NOMO-1 (cell line): Measurements from ENCODE around the gene PPIB.

Experiments used
- DNase-seq, 2 experiments: peaks; one replicate each; lab custom pipeline; 2025; ENCODE audit not compliant: unreplicated experiment in 2 of 2; lab: John Stamatoyannopoulos, UW

The PPIB gene

DNA sequence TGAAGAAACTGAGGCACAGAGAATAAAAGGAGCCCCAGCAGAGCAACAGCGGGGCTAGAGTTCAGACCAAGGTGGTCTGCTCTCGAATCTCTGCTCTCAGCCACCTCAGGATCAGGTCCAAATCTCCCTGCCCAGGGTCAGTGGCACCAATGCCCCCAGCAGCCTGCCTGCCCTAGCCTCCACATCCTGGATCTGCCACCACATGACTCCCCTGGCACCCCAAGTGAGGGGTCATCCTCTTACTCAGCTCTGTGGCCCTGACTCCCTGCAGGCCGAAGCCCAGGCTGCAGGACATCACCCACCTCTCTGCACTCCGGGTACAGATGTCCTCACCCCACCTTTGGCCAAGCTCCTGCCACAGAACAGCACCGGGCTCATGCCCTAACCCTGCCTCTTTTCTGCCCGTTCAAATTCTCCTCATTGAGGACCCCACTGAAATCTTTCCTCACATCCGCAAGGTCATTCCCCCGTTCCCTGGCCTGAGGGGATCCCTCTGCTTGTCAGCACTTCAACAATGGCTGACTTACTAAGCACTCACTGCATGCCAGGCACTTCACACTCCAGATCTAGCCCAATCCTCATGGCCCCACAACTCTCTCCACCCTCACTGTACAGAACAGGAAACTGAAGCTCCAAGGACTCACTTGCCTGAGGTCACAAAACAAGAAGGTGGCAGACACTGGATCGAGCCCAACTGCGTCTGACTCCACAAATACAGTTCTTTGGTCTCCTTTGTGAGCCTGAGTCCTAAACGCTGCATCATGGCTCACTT is 4.3 kb downstream of the PPIB start:
- DNase-seq = no peak

DNA sequence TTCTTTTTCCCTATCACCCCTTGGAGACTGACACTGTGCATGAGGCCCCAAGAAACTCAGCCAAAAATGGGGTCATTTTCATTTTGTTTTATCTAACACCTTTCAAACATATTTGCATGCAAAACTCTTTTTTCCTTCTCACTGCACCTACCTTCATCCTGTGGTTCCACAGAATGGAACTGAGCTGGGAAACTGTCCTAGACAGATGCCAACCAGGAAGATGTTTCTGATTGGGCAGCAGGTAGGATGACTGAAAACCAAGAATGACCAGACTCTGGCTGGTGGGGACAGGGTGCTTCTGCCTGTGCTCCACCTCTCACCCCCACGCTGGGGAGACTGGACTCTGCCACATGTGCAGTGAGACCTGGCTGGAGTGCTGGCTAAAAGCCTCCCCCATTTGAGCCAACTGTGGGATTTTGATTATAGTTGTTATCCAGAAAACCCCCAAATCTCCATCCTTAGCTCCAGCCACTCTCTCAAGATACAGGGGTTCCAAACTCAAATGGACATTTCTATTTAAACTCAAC is 5.2 kb downstream of the PPIB start:
- no peak for DNase-seq

DNA sequence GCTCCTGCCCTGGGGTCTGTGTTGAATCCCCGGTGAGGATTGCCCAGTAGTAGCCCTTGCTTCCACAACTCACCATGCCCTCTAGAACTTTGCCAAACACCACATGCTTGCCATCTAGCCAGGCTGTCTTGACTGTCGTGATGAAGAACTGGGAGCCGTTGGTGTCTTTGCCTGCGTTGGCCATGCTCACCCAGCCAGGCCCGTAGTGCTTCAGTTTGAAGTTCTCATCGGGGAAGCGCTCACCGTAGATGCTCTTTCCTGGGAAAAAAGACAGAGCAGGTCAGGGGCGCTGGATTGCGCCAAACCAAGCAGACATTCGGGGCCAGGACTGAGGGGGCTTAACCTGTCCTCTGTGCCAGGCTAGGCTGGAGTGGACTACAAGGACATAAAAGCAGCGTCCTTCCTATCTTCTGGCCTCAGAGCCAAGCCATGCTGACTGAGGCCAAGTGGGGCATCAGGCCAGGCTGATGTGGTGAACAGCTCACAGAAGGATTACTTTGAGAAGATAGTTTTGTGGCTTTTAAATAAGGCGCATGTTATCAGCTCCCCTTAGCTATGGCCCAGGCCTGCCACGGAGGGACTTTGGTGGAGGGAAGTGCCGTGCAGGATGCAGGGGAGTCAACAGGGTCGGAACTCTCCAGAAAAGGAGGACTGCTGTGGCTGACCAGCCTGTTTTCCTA is 6.0 kb downstream of the PPIB start:
- no peak for DNase-seq

DNA sequence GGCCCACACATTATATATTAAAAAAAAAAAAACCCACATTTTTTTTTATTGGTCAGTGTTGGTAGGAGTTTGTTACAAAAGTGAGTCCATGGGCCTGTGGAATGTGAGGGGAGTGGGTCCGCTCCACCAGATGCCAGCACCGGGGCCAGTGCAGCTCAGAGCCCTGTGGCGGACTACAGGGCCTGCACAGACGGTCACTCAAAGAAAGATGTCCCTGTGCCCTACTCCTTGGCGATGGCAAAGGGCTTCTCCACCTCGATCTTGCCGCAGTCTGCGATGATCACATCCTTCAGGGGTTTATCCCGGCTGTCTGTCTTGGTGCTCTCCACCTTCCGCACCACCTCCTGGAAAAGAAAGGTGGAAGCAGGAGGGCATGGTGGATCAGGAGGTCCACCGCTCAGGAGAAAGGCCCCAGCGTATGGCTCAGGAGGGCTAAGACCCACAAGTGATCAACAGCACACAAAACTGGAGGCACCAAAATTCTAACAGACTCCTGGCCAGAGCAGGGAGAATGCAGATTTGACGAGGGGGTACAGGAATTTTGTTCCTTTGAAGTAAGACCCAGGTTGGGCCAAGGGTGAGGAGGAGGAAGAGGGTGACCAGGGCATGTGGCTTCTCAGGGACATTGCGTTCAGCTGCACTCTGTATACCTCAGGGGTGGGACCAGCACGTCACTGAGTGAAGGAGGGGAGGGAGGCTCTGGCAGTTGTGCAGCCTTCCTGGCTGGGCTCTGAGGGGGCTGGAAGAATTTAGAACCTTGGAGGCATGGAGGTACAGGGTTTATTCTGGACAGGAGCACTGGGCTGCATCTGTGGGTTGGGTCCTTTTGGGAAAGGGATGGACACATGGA is 6.8 kb downstream of the PPIB start:
- no peak for DNase-seq

DNA sequence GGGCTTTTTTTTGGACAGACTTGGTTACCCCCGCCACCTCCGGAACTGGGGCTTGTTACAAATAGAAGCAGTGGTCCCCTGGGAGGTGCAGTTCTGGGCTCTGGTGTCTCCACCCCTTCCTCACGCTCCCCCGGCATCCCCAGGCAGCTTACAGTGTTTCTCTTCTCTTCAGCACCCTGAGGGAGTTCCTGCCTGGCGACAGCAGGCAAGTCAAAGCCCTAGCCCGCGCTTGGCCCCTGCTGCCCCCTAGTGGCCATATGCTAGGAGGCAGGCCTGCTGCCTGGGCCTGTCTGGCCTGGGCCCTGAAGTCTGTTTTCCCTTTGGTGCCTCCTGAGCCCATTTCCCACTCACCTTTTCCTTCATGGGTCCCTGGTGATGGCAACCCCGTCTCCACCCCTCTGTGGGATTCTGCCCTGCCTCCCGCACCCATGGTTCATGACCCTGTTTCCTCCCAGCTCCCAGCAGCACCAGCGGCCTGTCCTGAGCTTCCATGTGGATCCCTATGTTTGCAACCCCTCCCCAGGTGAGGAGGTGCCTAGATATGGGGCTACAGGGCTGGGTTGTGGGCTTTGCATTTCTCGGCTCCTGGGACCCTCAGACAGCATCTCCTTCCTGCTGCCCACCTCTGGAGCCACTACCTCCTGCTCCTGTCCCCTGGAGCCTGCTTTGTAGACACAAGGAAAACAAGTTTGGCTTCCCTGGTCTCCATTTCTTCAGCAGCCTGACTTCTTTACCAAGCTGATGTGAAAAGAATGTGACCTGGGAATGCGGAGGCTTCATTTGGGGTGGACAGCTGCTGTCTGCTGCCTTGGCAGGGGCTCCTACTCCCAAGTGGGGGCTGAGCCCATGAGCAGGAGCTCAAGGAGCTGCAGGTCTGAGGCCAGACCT is 9.1 kb downstream of the PPIB start:
- peak; percentile 82 for DNase-seq

DNA sequence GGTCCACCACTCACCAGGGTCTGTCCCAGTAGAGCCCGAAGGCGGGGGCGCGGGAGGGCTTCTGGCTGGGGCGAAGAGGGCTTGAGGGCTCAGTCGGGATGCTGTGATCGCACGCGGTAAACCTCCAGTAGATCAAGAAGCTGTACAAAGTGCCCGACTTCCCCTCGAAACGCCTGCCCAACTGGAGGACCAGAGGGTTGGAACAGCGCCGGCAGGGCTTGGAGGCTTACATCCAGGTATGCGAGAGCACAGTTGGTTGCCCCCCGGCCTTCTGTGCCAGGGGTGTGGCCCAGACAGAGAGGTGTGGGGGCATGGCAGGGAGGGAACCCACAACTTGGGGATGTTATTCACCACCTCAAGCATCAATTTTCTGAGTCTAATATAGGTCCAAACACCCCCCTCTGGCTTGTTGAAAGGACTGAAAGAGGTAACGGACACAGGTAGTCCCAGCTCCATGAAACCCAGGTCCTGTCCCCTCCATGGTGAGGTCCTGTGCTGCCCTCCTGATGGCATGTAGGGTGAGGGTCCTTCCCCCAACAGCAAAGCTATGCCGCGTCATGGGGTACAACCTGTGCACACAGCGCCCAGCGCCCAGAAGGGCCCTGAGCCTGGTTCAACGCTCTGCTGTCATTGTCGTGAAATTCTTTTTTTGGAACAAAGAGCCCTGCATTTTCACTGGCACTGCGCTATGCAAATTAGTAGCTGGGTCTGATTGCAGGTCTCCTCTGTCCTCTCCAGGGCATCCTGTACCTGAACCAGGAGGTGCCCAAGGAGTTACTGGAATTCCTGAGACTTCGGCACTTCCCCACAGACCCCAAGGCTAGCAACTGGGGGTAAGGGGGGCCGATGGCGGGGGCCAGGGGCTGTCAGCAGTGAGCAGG is 10.1 kb downstream of the PPIB start:
- DNase-seq = no peak

DNA sequence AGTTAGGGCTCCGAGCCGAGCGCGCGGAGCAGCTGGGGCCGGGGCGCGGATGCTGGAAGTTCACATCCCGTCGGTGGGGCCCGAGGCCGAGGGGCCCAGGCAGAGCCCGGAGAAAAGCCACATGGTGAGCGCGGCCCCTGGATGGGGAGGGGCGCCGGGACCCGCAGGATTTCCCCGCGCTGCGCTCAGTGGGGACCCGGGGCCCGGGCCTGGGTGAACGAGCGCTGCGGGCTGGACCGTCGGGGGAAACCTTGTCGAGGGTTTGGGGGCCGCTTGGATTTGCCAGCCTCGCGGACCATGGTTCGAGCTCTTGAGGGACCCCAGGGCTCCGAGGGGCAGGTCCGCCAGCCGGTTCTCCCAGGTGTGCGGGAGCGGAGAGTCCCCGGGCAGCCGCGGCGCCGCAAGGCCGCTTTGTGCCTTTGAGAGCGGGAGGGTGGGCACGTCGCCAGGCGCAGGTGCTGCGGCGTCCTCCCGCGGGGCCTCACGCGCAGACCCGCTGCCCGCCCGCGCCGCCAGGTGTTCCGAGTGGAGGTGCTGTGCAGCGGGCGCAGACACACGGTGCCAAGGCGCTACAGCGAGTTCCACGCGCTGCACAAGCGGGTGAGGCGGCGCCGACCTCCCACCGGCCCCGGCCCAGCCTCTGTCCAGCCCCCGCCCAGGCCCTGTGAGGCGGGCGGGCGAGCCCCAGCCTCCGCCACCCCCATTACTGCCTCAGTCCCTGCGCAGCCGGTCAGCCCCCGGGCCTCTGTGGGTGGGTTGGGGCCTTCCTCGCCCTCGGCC is 10.9 kb downstream of the PPIB start, which contains the start of gene SNX22:
Gene SNX22 (plus strand): TSS at position 5 of the 780 bp plus-strand sequence. CDS start 45 bp downstream, at position 50.
- no peak for DNase-seq

DNA sequence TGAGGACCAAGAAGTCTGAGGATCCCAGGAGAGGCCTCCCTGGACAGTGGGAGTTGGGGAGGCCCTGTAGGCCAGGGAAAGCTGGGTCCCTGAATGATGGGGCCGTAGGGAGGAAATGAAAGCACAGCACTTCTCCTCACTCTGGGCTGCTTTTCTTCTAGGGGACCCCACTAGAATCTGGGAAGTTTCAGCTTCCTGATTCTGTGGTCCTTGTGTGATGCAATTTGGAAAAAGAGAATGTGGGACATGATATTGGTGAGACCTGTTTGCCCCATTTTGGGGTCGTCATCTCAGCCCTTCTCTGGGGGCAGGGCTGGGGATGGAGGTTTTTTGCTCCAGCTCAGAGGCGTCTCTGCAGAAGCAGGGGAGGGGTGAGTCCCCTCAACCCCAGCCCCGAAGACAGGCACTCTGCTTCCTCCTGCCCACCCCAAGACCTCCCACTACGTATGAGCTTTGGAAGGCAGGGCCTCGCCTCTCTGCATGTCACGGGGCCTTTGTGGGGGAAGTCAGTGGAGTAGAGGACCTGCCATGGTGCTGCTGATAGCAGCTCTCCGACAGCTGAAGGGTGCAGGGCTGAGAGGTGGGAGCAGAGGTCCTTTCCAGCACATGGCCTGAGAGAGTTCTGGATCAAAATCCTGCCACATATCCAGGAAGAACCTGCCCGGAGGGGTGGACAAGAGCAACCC is 12.8 kb downstream of the PPIB start:
- no peak for DNase-seq

DNA sequence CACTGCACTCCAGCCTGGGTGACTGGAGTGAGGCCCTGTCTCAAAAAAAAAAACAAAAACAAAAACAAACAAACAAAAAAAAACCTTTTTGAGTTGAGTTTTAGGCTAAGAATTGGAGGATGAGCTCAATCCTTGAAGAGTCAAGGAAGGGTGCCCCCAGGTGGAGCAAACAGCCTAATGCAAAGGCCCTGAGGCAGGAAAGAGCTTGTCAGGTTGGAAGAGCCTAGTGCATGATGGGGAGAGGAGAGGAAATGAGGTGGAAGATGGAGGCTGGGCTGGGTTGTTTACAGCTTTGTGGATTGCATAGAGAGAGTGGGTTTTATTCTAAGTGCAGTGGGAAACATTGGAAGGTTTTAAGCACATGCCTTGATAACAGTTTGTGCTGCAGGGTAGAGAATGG is 13.4 kb downstream of the PPIB start:
- peak; percentile 4 to 14 for DNase-seq

DNA sequence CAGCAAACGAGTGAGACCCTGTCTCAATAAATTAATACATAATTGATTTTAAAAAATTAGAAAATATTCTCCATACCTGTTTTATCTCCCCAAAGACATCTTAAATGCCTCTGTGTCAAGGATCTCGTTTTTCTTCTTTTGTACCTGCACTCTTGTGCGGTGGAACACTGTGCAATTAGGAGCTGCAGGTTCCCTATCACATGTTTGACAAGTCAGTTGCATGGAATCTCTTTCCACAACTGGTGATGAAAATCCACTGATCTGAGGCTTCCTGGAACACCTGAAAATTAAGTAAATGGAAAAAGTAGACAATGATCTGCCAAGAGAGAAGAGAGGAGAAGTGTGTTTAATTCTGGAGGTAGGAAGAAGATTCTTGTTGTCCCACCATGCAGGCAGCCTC is 14.2 kb downstream of the PPIB start:
- DNase-seq = no peak

DNA sequence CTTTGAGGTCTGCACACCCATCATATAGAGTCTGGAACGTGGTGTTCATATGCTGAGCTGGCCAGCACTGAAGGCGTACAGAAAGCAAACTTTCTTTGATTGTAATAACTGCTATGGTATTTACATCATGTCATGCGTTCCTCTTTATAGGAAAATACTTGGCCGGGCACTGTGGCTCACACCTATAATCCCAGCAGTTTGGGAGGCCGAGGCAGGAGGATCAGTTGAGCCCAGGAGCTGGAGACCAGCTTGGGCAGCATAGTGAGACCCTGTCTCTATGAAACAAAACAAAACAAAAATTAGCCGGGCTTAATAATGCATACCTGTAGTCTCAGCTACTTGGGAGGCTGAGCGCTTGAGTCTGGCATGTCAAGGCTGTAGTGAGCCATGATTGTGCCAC is 14.7 kb downstream of the PPIB start:
- DNase-seq = no peak

DNA sequence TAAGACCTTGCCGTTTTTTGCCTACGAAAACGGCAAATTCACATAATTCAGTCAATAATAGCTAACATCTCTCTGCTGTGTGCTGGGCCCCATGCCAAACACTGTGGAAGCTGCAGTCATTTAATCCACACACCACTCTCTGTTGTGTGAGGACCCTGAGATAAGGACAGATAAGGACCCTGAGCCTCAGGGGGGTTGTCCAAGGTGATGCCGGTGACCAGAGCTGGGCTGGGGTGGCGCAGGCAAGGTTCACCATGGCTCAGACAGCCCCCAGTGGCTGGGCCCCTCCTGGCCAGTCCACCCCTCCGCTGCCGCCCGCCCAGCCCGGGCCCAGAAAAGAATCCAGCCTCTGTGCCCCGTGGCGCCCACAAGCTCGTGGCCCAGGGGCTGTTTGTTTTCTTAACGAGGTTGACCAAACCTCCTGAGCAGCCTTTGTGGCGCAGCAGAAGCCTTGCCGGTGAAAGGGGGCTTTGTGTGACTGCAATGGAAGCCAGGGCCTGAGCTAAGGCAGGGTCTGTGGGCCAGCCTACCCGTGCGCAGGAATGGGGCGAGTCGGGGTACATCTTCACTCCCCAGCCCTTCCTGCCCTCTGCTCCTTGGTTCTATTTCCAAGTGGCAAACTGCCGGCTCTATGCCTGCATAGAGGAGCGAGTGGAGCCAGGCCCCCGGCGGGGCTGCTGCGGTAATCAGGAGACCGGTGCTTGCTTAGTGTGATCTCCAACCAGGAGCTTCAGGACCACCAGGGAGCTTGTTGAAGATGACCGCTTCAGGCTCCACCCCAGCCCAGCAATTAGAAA is 15.7 kb downstream of the PPIB start:
- DNase-seq = no peak

DNA sequence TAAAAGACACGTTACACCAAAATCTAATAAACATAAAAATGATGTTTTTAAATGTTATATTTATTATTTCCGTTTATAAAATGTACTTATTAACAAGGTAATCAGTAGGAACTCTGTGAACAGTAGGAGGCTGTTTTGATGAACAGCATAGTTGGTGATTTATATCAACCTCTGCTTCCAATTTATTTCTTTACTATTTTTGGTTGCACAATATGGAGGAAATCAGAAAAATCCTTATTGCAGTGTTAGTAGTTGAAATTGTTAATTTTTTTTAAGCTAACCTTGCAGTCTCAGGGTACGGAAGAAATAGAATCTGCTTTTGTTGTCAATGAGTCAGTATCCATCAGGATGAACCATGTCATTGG is 16.3 kb downstream of the PPIB start:
- no peak for DNase-seq

DNA sequence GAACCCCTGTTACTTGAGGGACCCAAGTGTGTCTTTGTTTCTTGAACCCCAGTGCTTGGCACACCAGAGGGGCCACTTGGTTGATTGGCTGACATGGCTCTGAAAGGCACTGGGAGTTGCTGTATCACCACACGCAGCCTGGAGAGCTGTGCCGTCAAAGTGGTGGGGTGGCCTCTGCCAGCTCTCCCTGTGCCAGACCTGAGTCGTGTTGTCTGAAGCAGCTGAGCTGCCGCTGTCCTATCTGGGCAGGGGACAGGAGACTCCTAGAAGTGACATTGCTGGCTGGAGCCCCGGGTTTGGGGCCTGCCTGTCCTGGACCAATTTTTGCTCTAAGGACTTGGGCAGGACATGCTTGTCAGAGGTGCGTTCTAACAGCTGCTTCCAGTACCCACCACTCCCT is 16.8 kb downstream of the PPIB start:
- no peak for DNase-seq

DNA sequence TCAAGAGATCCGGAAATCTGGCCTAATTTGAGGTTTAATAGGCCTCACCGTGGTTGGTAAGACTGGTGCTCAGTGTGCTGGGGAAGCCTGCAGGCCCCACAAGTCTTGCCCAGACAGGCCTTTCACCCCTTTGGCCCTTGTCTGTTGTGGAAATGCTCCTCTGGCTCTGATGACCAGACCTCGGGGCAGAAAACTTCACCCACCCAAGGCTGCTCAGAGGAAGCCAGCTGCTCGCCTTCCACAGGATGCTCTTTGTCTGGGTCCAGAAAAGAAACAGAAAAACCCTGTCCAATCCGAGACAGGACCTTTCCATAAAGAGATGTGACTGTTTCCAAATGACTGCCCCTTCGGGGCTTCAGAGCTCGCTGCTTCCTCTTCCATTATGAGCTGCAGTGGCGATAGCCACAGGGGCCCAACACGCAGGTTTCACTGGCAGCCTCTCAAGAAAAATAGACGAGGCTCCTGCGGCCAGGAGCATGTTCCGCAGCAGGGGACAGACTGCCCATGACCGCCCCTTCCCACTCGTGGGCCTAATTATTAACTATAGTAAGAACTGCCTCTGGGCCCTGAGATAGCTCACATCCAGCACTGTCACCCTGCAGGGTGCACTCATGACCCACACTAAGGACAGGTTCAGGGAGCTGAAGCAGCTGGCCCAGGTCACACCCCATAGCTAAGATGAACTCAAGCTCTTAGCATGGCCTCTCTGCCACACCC is 18.1 kb downstream of the PPIB start:
- DNase-seq = no peak

DNA sequence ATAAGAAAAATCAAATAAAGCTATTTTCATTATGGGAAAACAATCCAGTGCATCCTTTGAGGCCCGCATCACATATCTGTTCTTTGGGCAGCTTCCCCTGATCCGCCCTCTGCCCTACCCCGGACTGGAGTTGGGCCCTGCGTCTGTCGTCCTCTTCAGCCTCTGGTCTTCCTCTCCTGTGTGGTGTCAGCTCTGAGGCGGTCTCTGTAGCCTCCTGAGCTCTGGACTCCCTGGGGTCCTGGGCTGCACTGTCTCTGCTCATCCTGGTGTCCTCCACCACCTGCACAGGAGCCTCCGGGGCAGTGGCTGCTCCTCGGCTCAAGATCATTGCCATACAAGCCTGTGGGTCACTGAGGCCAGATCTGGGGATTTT is 18.6 kb downstream of the PPIB start:
- no peak for DNase-seq

DNA sequence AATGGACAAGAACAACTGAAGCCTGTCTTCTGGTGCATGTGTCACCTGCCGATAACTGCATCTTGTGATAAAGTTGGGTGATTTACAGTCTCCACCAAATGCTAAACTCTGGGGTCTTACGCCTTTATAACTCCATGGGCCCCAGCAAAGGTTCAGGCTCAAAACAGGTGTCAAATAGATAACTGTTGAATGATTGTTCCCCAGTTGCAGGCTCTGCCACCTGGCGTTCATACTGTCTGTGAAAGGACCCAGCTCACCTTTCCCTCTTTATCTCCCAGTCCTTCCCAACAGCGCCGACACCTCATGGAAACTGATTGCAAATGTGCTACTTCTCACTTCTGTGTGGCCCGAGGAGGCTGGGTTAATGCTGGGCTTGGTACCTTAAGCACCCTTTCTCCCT is 19.5 kb downstream of the PPIB start:
- no peak for DNase-seq
